Measurements from ENCODE around the gene FMNL2. TPM values are rescaled to one million over a fixed set of nuclear protein-coding genes. Genes with fewer than 3 reads are reported as not detected.

The FMNL2 gene
- total RNA-seq, 1 experiment from 2014 or later = 33.6 TPM

DNA sequence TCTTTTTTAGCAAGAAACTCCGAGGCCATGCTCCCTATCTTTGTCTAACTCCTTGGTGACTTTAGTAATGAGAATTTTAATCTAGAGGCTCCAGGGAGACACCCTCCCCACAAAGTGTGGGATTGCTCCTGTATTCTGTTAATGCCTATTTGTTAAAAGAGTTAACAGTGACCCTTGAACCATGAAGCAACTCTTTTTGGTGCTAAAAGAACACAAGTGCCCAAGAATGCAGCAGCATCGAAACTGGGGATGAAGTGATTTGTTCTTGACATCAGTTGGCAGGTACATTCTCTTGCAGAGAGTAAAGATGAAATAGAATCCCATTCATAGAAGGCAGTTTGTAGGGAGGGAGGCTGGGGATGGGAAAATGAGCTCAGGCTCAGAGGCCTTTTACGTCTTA lies 50.0 kb downstream of the FMNL2 start:
- Histone ChIP-seq H3K9me3 (ENCODE audit: control insufficient read depth, insufficient read depth, low read depth, low read length) (no peaks in the 10 kb centered on the region), H3K4me1 (ENCODE audit: control insufficient read depth, insufficient read depth, low read length) (no peaks in the 10 kb centered on the region), H3K27me3 (ENCODE audit: control insufficient read depth, insufficient read depth, low read length) (no peaks in the 10 kb centered on the region), H3K36me3 (ENCODE audit: control insufficient read depth, insufficient read depth, low read length) (no peaks in the 10 kb centered on the region), H3K27ac (ENCODE audit: low read length) (no peak overlapping the region), H3K4me3 (ENCODE audit: low read depth in 2 of 2, low read length in 2 of 2) (no peak overlapping the region)
- in situ Hi-C loops (cut with HindIII; ENCODE audit: low pct_unique_long_range_greater_than_20kb, low sequenced_read_pairs) = no loop called here
- ATAC-seq = no peak
- ChIA-PET CTCF (no interaction called here), POLR2A (no interaction called here)
- no peak for DNase-seq (ENCODE audit: low read depth, low spot score)
- intact Hi-C loops (cut with micrococcal nuclease; ENCODE audit: unreplicated experiment) = no loop called here
- BruUV-seq (replicated peaks) = no TSS peak
- TF ChIP-seq SIN3A (IDR thresholded peaks at IDR 0.05; ENCODE audit: borderline replicate concordance, insufficient read depth, low read depth, low read length) = no peak

DNA sequence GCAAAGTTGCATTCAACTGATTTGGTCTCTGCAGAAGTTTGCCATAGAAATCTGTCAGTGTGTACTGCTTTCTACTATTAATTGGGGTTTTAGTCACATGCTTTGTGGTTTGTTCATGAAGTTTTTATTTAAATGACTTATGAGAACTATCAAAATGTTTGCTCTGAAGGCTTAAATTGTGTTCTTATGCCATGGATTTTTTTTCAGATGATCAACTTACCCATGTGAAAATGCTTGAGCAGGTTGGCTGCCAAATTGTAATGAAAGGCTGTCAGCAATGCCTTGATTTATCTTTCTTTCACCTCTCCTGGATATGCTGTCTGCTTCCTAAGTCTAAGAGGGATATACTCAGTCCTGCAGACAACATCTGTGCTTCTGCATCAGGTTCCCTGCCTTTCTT lies 50.7 kb downstream of the FMNL2 start:
- intact Hi-C loops (cut with micrococcal nuclease; ENCODE audit: unreplicated experiment) = no loop called here
- in situ Hi-C loops (cut with HindIII; ENCODE audit: low pct_unique_long_range_greater_than_20kb, low sequenced_read_pairs) = no loop called here
- Histone ChIP-seq H3K27ac (ENCODE audit: low read length) (no peak overlapping the region), H3K4me1 (ENCODE audit: control insufficient read depth, insufficient read depth, low read length) (no peaks in the 10 kb centered on the region), H3K9me3 (ENCODE audit: control insufficient read depth, insufficient read depth, low read depth, low read length) (no peaks in the 10 kb centered on the region), H3K4me3 (ENCODE audit: low read depth in 2 of 2, low read length in 2 of 2) (no peak overlapping the region), H3K36me3 (ENCODE audit: control insufficient read depth, insufficient read depth, low read length) (no peaks in the 10 kb centered on the region), H3K27me3 (ENCODE audit: control insufficient read depth, insufficient read depth, low read length) (no peaks in the 10 kb centered on the region)
- no peak for DNase-seq (ENCODE audit: low read depth, low spot score)
- no peak for TF ChIP-seq SIN3A (IDR thresholded peaks at IDR 0.05; ENCODE audit: borderline replicate concordance, insufficient read depth, low read depth, low read length)
- TF ChIP-seq, protein P1, sequence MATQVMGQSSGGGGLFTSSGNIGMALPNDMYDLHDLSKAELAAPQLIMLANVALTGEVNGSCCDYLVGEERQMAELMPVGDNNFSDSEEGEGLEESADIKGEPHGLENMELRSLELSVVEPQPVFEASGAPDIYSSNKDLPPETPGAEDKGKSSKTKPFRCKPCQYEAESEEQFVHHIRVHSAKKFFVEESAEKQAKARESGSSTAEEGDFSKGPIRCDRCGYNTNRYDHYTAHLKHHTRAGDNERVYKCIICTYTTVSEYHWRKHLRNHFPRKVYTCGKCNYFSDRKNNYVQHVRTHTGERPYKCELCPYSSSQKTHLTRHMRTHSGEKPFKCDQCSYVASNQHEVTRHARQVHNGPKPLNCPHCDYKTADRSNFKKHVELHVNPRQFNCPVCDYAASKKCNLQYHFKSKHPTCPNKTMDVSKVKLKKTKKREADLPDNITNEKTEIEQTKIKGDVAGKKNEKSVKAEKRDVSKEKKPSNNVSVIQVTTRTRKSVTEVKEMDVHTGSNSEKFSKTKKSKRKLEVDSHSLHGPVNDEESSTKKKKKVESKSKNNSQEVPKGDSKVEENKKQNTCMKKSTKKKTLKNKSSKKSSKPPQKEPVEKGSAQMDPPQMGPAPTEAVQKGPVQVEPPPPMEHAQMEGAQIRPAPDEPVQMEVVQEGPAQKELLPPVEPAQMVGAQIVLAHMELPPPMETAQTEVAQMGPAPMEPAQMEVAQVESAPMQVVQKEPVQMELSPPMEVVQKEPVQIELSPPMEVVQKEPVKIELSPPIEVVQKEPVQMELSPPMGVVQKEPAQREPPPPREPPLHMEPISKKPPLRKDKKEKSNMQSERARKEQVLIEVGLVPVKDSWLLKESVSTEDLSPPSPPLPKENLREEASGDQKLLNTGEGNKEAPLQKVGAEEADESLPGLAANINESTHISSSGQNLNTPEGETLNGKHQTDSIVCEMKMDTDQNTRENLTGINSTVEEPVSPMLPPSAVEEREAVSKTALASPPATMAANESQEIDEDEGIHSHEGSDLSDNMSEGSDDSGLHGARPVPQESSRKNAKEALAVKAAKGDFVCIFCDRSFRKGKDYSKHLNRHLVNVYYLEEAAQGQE (IDR thresholded peaks at IDR 0.05; ENCODE audit: insufficient read depth in 1 of 2, low read depth in 2 of 2, low read length in 1 of 2) = no peak
- no peak for TF ChIP-seq TCF7L2 (IDR thresholded peaks at IDR 0.05; ENCODE audit: low read depth, low read length)
- no peak for TF ChIP-seq POLR2AphosphoS5 (IDR thresholded peaks at IDR 0.05; ENCODE audit: low read depth, low read length)
- TF ChIP-seq, protein P2, sequence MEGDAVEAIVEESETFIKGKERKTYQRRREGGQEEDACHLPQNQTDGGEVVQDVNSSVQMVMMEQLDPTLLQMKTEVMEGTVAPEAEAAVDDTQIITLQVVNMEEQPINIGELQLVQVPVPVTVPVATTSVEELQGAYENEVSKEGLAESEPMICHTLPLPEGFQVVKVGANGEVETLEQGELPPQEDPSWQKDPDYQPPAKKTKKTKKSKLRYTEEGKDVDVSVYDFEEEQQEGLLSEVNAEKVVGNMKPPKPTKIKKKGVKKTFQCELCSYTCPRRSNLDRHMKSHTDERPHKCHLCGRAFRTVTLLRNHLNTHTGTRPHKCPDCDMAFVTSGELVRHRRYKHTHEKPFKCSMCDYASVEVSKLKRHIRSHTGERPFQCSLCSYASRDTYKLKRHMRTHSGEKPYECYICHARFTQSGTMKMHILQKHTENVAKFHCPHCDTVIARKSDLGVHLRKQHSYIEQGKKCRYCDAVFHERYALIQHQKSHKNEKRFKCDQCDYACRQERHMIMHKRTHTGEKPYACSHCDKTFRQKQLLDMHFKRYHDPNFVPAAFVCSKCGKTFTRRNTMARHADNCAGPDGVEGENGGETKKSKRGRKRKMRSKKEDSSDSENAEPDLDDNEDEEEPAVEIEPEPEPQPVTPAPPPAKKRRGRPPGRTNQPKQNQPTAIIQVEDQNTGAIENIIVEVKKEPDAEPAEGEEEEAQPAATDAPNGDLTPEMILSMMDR (IDR thresholded peaks at IDR 0.05) = no peak
- no TSS peak for BruUV-seq (replicated peaks)
- ChIA-PET POLR2A (no interaction called here), CTCF (no interaction called here)
- no peak for ATAC-seq

DNA sequence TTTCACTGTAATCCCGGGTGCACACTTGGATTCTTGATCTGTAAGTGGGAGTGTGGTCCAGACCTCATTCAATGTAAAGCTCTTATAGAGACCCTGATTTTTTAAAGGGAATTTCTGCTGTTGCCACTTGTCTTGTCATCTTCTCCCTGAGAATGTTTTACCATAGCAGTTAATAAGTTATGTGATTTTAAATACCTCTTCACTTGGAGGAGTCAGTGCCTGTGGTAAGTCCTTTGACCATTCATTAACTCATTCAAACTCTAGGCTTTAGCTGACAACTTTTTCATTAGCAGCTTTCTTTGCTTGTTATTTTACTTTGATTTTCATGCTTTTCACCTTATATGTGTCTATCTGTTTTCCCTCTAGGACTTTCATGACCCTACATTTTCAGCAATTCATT lies 51.3 kb downstream of the FMNL2 start:
- in situ Hi-C loops (cut with HindIII; ENCODE audit: low pct_unique_long_range_greater_than_20kb, low sequenced_read_pairs) = no loop called here
- H3K27ac ChIP-seq (ENCODE audit: low read length) = no peak overlapping the region
- H3K27me3 ChIP-seq (ENCODE audit: control insufficient read depth, insufficient read depth, low read length) = no peaks in the 10 kb centered on the region
- DNase-seq (ENCODE audit: low read depth, low spot score) = no peak
- ATAC-seq = no peak
- H3K9me3 ChIP-seq (ENCODE audit: control insufficient read depth, insufficient read depth, low read depth, low read length) = no peaks in the 10 kb centered on the region
- POLR2A ChIA-PET = no interaction called here
- no peak overlapping the region for H3K4me3 ChIP-seq (ENCODE audit: low read depth in 2 of 2, low read length in 2 of 2)
- TF ChIP-seq POLR2AphosphoS5 (IDR thresholded peaks at IDR 0.05; ENCODE audit: low read depth, low read length) = no peak
- TF ChIP-seq, protein P1 (IDR thresholded peaks at IDR 0.05; ENCODE audit: insufficient read depth in 1 of 2, low read depth in 2 of 2, low read length in 1 of 2) = no peak
- TF ChIP-seq SIN3A (IDR thresholded peaks at IDR 0.05; ENCODE audit: borderline replicate concordance, insufficient read depth, low read depth, low read length) = no peak
- no peak for TF ChIP-seq TCF7L2 (IDR thresholded peaks at IDR 0.05; ENCODE audit: low read depth, low read length)
- TF ChIP-seq, protein P2 (IDR thresholded peaks at IDR 0.05) = no peak
- no TSS peak for BruUV-seq (replicated peaks)
- no peaks in the 10 kb centered on the region for H3K4me1 ChIP-seq (ENCODE audit: control insufficient read depth, insufficient read depth, low read length)
- H3K36me3 ChIP-seq (ENCODE audit: control insufficient read depth, insufficient read depth, low read length) = no peaks in the 10 kb centered on the region
- intact Hi-C loops (cut with micrococcal nuclease; ENCODE audit: unreplicated experiment) = no loop called here
- CTCF ChIA-PET = no interaction called here

Data from Panc1 (cell line).